Lower leg skin (tissue), 4 donors: ENCODE measurements around the gene SCYL2. TPM values are rescaled to one million over a fixed set of nuclear protein-coding genes. Genes with fewer than 3 reads are reported as not detected.
"Not testable (repeated sequence)": the region's sequence is repeated elsewhere in the genome, so short reads cannot be mapped to it uniquely, and the experiment has no call there.

Experiments
- DNase-seq, 2 donors: peaks; one replicate each; pipeline ENCODE4 v3.0.0-alpha.2; 2019; ENCODE audit warnings: low spot score in 2 of 2
- H3K4me3 ChIP-seq: fragments of 200-600 bp; sonication (generic); 2 replicates; pipeline ENCODE4 v1.5.1; 2017; ENCODE audit warnings: mild to moderate bottlenecking, low read depth; ENCODE audit not compliant: poor library complexity, severe bottlenecking
- CTCF ChIP-seq, 3 donors: fragments of 450-650 bp; IDR thresholded peaks; one replicate each; pipeline ENCODE4 v1.5.1; 2016; ENCODE audit warnings: antibody characterized with exemption in 3 of 3, mild to moderate bottlenecking in 3 of 3, moderate library complexity in 2 of 3
- POLR2A ChIP-seq, 2 donors: fragments of 450-650 bp; IDR thresholded peaks; one replicate each; pipeline ENCODE4 v1.6.1; 2016 to 2017; ENCODE audit warnings: antibody characterized with exemption in 2 of 2, mild to moderate bottlenecking in 1 of 2, moderate library complexity in 1 of 2
- WGBS, 2 donors: methylation state at CpG; one replicate each; pipeline ENCODE4 v1.1.5; 2018; 5-methylcytosine and 5-hydroxymethylcytosine counted together
- intact Hi-C: fragments of 100-400 bp; cut with DNase I; formaldehyde crosslinking; loops from one replicate; pipeline ENCODE4 v1.15.0; 2023; ENCODE audit warnings: low total_unique reads
- total RNA-seq, 4 donors: library from RNA; depleted of rRNA; stranded (reverse); fragments of >200 nt; gene quantifications; one replicate each; pipeline ENCODE4 v1.1.0, GENCODE V29; 2016

The SCYL2 gene
- total RNA-seq, 4 donors from 2014 or later = 36.9 to 66.7 (median 39.6) TPM

GRCh38 chr12:100279607-100280244, 12.7 kb downstream of the SCYL2 start:
- no peak for DNase-seq
- intact Hi-C loops = no loop called here
- 79 to 95% methylated on average over 1 of the region's 1 CpG for WGBS, 2 donors
- no peak for TF ChIP-seq POLR2A (IDR thresholded peaks at IDR 0.05)
- H3K4me3 ChIP-seq = no peak overlapping the region

- DNase-seq, H3K4me3 ChIP-seq, intact Hi-C loops: not testable (repeated sequence)
- WGBS, 2 donors = 93 to 98% methylated on average over 12 of the region's 12 CpGs
Measured at GRCh38 chr12:100284556-100284955, 17.6 kb downstream of the SCYL2 start.

GRCh38 chr12:100289038-100289437, 22.1 kb downstream of the SCYL2 start:
- WGBS, 2 donors = 91 to 92% methylated on average over 5 of the region's 5 CpGs

GRCh38 chr12:100290016-100290415, 23.0 kb downstream of the SCYL2 start:
- 78 to 83% methylated on average over 3 of the region's 3 CpGs for WGBS, 2 donors
- intact Hi-C loops = no loop called here
- TF ChIP-seq CTCF (IDR thresholded peaks at IDR 0.05) = no peak
- no peak for TF ChIP-seq POLR2A (IDR thresholded peaks at IDR 0.05)
- no peak for DNase-seq
- H3K4me3 ChIP-seq = no peak overlapping the region

More at GRCh38 chr12:100289038-100289437, 22.1 kb downstream of the SCYL2 start:
- no peak overlapping the region for H3K4me3 ChIP-seq
- no peak for TF ChIP-seq CTCF (IDR thresholded peaks at IDR 0.05)
- TF ChIP-seq POLR2A (IDR thresholded peaks at IDR 0.05) = no peak
- intact Hi-C loops = no loop called here
- DNase-seq = no peak

- DNase-seq = no peak
- WGBS, 2 donors = 43 to 57% methylated on average over 1 of the region's 1 CpG
- H3K4me3 ChIP-seq = no peak overlapping the region
- intact Hi-C loops = no loop called here
- TF ChIP-seq POLR2A (IDR thresholded peaks at IDR 0.05) (no peak), CTCF (IDR thresholded peaks at IDR 0.05) (no peak)
Measured at GRCh38 chr12:100293017-100293416, 26.0 kb downstream of the SCYL2 start.

GRCh38 chr12:100294366-100294765, 27.4 kb downstream of the SCYL2 start:
- DNase-seq, H3K4me3 ChIP-seq, intact Hi-C loops: not testable (repeated sequence)
- WGBS, 2 donors = no CpG with 5 or more reads among the region's 24 CpGs

GRCh38 chr12:100295764-100296555, 29.0 kb downstream of the SCYL2 start:
- TF ChIP-seq CTCF (IDR thresholded peaks at IDR 0.05) (no peak), POLR2A (IDR thresholded peaks at IDR 0.05) (no peak)
- DNase-seq = no peak
- H3K4me3 ChIP-seq = no peak overlapping the region
- intact Hi-C loops = no loop called here
- 74 to 78% methylated on average over 3 to 4 of the region's 4 CpGs for WGBS, 2 donors
